Heart left ventricle (tissue), 13 donors: Measurements from ENCODE around the gene FMN2.

Experiments used
- POLR2A ChIP-seq, 2 donors: fragments of 450-650 bp; IDR thresholded peaks; one replicate each; pipeline ENCODE4 v1.6.1; 2017; ENCODE audit warnings: antibody characterized with exemption in 2 of 2, mild to moderate bottlenecking in 2 of 2, moderate library complexity in 2 of 2
- TF ChIP-seq, protein P1 (sequence below), 12 donors: fragments of 200-600 bp; sonication (generic) in 4 of 12; IDR thresholded peaks; one replicate each; pipeline versions ENCODE4 v1.5.0 to v1.8.0; 2018 to 2022; ENCODE audit warnings: antibody characterized with exemption in 12 of 12, mild to moderate bottlenecking in 5 of 12
- donor health status: ischemic (EF 13 %, LVEDD 7.1; RV severe dilation, severe dysfunction).
- donor health status: DM: no; HTN: yes; CAD: no.
- donor health status: DM: no; HTN: no; CAD: no.
- donor health status: ischemic (EF 25% LVEDD 6.9; RV normal size, moderate dysfunction).
- donor health status: ischemic (EF 25% LVEDD 5.7; RV mildly dilated, moderate dysfunction).
- donor health status: ischemic (EF 35%, LVEDD 5.7; RV mildly dilated, moderate dysfunction).
- donor health status: nonischemic (EF 11% LVEDD 7.7; RV severe dilation, severe dysfunction).
- donor health status: DM: yes; HTN: yes; CAD: no.
- donor health status: PGD.
- donor health status: ischemic (EF 29% LVEDD 5.4; RV normal size, mild dysfunction).
- donor health status: nonischemic (EF 23%, LVEDD 6.1; RV moderate dilation, normal function).

GRCh38 chr1:240084749-240085148 is 6.9 kb upstream of the FMN2 start:
- TF ChIP-seq POLR2A (IDR thresholded peaks at IDR 0.05), result no peak
- TF ChIP-seq, protein P1, sequence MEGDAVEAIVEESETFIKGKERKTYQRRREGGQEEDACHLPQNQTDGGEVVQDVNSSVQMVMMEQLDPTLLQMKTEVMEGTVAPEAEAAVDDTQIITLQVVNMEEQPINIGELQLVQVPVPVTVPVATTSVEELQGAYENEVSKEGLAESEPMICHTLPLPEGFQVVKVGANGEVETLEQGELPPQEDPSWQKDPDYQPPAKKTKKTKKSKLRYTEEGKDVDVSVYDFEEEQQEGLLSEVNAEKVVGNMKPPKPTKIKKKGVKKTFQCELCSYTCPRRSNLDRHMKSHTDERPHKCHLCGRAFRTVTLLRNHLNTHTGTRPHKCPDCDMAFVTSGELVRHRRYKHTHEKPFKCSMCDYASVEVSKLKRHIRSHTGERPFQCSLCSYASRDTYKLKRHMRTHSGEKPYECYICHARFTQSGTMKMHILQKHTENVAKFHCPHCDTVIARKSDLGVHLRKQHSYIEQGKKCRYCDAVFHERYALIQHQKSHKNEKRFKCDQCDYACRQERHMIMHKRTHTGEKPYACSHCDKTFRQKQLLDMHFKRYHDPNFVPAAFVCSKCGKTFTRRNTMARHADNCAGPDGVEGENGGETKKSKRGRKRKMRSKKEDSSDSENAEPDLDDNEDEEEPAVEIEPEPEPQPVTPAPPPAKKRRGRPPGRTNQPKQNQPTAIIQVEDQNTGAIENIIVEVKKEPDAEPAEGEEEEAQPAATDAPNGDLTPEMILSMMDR (IDR thresholded peaks at IDR 0.05), result no peak
